GM19438 (cell line): ENCODE data around the gene ANKRD13D.

ENCODE experiments used
- ATAC-seq: cut with Tn5 transposase; IDR thresholded peaks from one replicate; pipeline ENCODE4 v1.9.1; 2021; ENCODE audit warnings: low read depth; ENCODE audit not compliant: unreplicated experiment

ANKRD13D gene

DNA sequence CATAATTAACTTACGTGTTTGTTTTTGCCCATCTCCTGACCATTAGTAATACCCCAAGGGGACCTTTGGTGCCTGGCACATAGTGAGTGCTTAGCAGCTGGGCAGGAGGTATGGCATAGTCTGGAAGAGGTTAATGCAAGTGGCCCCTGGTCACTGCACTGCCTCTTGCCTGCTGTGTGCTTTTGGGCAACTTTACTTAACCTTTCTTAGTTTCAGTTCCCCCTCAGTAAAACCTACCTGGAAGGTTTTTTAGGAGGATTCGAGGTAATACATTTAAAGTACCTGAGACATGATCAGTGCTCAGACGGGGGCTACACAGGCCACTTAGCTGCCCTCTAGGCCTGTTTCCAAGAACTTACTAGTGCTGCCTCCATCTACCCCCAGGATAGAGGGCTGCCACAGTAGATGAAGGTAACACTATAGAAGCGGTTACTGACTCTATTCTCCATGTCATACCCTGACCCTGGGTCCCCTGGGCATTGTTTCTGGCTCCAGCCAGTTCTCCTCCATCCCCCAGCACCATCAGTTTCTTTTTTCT, 60.9 kb downstream of the ANKRD13D start:
- no peak for ATAC-seq

DNA sequence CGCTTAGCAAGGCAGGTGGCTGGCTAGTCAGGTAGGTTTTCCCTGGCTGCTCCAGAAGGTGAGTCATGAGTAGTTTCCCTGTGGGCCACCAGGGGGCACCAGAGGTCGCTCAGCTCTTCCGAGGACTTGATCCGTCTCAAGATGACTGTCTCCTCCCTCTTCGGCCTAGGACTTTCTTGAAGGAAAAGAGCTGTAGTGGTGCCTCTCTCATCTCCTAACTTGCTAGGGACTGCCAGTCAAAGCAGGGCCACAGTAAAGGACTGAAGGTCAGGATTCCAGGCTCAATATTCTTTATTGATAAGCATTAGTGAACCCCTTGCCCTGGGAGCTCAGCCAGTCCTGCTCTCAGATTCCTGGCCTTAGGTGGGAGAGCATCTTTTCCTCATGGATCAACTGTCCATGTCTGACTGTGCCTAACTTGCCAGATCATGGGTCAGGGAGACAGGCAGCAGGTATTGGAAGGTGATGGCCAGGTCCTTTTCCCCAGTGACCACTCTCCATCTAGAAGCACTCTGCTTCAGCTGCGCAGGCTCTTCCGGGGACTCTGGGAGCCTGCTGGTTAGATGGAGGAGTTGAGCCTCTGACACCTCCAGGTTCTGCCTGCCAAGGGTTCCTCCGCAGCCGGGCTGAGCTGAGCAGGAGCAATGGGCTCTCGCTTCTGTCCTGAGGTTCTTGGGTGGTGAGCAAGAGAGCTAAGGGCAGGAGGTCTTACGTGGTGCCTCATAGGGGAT, 62.3 kb downstream of the ANKRD13D start:
- ATAC-seq = no peak
